GM13977 (cell line): Measurements from ENCODE around the gene KCNMB2.

Source experiments
- DNase-seq: peaks from one replicate; pipeline ENCODE4 v3.0.0; 2012; ENCODE audit warnings: low spot score
- CTCF ChIP-seq: IDR thresholded peaks from 2 replicates; pipeline ENCODE4 v1.5.1; 2012; ENCODE audit warnings: mild to moderate bottlenecking, control low read depth; ENCODE audit not compliant: insufficient read depth; ENCODE audit errors: extremely low read depth, missing control alignments
- in situ Hi-C: fragments of 300-500 bp; cut with MboI; formaldehyde crosslinking; loops from one replicate; pipeline ENCODE4 v1.12.0; 2022; ENCODE audit warnings: low sequenced_read_pairs, low pct_unique_long_range_greater_than_20kb, mixed read lengths, inconsistent platforms; ENCODE audit not compliant: unreplicated experiment

Gene KCNMB2

GRCh38 chr3:178676942-178677790 is 140.9 kb downstream of the KCNMB2 start:
- peak; percentile 33 for DNase-seq
- in situ Hi-C loops: no loop called here
- no peak for TF ChIP-seq CTCF

GRCh38 chr3:178677961-178678360 is 141.7 kb downstream of the KCNMB2 start:
- no peak for TF ChIP-seq CTCF
- DNase-seq: no peak
- in situ Hi-C loops: no loop called here

- no peak for DNase-seq
- TF ChIP-seq CTCF: no peak
- in situ Hi-C loops: no loop called here
These were observed 143.8 kb downstream of the KCNMB2 start for GRCh38 chr3:178680037-178680436.

- no peak for DNase-seq
- in situ Hi-C loops: no loop called here
- no peak for TF ChIP-seq CTCF
These were observed 144.3 kb downstream of the KCNMB2 start for GRCh38 chr3:178680489-178680888.

- no peak for TF ChIP-seq CTCF
- in situ Hi-C loops: no loop called here
These were observed 148.8 kb downstream of the KCNMB2 start for GRCh38 chr3:178684881-178685590.

GRCh38 chr3:178685591-178685906 is 149.3 kb downstream of the KCNMB2 start:
- in situ Hi-C loops: no loop called here
- no peak for TF ChIP-seq CTCF
- no peak for DNase-seq

More at GRCh38 chr3:178684881-178685590, 148.8 kb downstream of the KCNMB2 start:
- no peak for DNase-seq
